HG02938 (cell line): ENCODE results near the gene MUTYH.
"Not testable (repeated sequence)": the region's sequence is repeated elsewhere in the genome, so short reads cannot be mapped to it uniquely, and the experiment has no call there.

Experiments used
- ATAC-seq: cut with Tn5 transposase; IDR thresholded peaks from one replicate; pipeline ENCODE4 v1.9.1; 2021; ENCODE audit warnings: mild to moderate bottlenecking, moderate library complexity; ENCODE audit not compliant: unreplicated experiment

MUTYH gene

GRCh38 chr1:45325851-45326506 lies 14.3 kb downstream of the MUTYH start:
- ATAC-seq = no peak

GRCh38 chr1:45322486-45323040 lies 17.7 kb downstream of the MUTYH start:
- ATAC-seq = no peak

GRCh38 chr1:45321444-45321843 lies 18.8 kb downstream of the MUTYH start:
- no peak for ATAC-seq

GRCh38 chr1:45319761-45320160 lies 20.5 kb downstream of the MUTYH start:
- ATAC-seq = no peak

- ATAC-seq = no peak
Measured at GRCh38 chr1:45317166-45317565, 23.1 kb downstream of the MUTYH start.

- ATAC-seq = no peak
Measured at GRCh38 chr1:45314266-45314665, 26.0 kb downstream of the MUTYH start.

- no peak for ATAC-seq
Measured at GRCh38 chr1:45306905-45307304, 33.3 kb downstream of the MUTYH start.

GRCh38 chr1:45306319-45306718 lies 33.9 kb downstream of the MUTYH start:
- ATAC-seq = no peak

- ATAC-seq = no peak
Measured at GRCh38 chr1:45305231-45305630, 35.0 kb downstream of the MUTYH start.

GRCh38 chr1:45304311-45305081 lies 35.7 kb downstream of the MUTYH start:
- no peak for ATAC-seq

- ATAC-seq = peak; percentile 55
Measured at GRCh38 chr1:45303520-45304310, 36.5 kb downstream of the MUTYH start.

- ATAC-seq = no peak
Measured at GRCh38 chr1:45302505-45303150, 37.6 kb downstream of the MUTYH start.

- no peak for ATAC-seq
Measured at GRCh38 chr1:45300669-45300997, 39.6 kb downstream of the MUTYH start.

- ATAC-seq = no peak
Measured at GRCh38 chr1:45299981-45300668, 40.1 kb downstream of the MUTYH start.

GRCh38 chr1:45299296-45299695 lies 40.9 kb downstream of the MUTYH start:
- ATAC-seq = no peak

- ATAC-seq = no peak
Measured at GRCh38 chr1:45297666-45298356, 42.4 kb downstream of the MUTYH start.

- no peak for ATAC-seq
Measured at GRCh38 chr1:45291716-45292115, 48.5 kb downstream of the MUTYH start.

- not testable (repeated sequence) for ATAC-seq
Measured at GRCh38 chr1:45291002-45291401, 49.2 kb downstream of the MUTYH start.

- ATAC-seq = not testable (repeated sequence)
Measured at GRCh38 chr1:45286521-45286920, 53.7 kb downstream of the MUTYH start.

- not testable (repeated sequence) for ATAC-seq
Measured at GRCh38 chr1:45284858-45285257, 55.4 kb downstream of the MUTYH start.
